Endothelial cell of umbilical vein (primary cell): ENCODE measurements around the gene RTN4. TPM values are rescaled to one million over a fixed set of nuclear protein-coding genes. Genes with fewer than 3 reads are reported as not detected.

Experiments used
- BruUV-seq: library from RNA; stranded (reverse); fragments of 400-500 nt; replicated peaks from 2 replicates; lab custom pipeline; 2021; lab: Mats Ljungman, UMichigan
- CTCF ChIA-PET: fragments of 300-600, 350-600 bp; sonication (Branson Sonifier 250); formaldehyde crosslinking; loops from one replicate; lab custom pipeline; 2021; ENCODE audit warnings: antibody characterized with exemption, inconsistent platforms; lab: Charles Lee
- POLR2A ChIA-PET: fragments of 300-600, 350-600 bp; sonication (Branson Sonifier 250); formaldehyde crosslinking; loops from one replicate; lab custom pipeline; 2021; ENCODE audit warnings: antibody characterized with exemption, inconsistent platforms; lab: Charles Lee
- DNase-seq: peaks from one replicate; pipeline ENCODE4 v3.0.0-alpha.2; 2011; ENCODE audit warnings: low read depth, low spot score
- FAIRE-seq: peaks from 2 replicates; lab custom pipeline; 2011; peaks lifted over from hg19 to GRCh38; lab: Jason Lieb, UNC
- H2AFZ ChIP-seq: 2 replicates; pipeline ENCODE4 v1.6.0; 2012; ENCODE audit warnings: low read depth, low read length, control low read depth, inconsistent platforms
- H3K27ac ChIP-seq: 2 replicates; pipeline ENCODE4 v1.5.1; 2011; ENCODE audit warnings: low read depth, mild to moderate bottlenecking, control low read depth, low read length, moderate library complexity; ENCODE audit not compliant: insufficient read depth
- H3K27me3 ChIP-seq, 2 experiments: 2 replicates each; pipeline versions ENCODE4 v1.6.0 to v1.6.1; 2011; ENCODE audit warnings: low read length in 2 of 2, mixed read lengths in 1 of 2; ENCODE audit not compliant: control insufficient read depth in 2 of 2, insufficient read depth in 2 of 2
- H3K36me3 ChIP-seq, 2 experiments: 2 replicates in 1 of 2; 3 replicates in 1 of 2; pipeline ENCODE4 v1.5.1; 2011; ENCODE audit warnings: low read length in 2 of 2, mild to moderate bottlenecking in 1 of 2, moderate library complexity in 1 of 2; ENCODE audit not compliant: control insufficient read depth in 2 of 2, insufficient read depth in 2 of 2; ENCODE audit errors: extremely low read depth in 1 of 2
- H3K4me1 ChIP-seq: 3 replicates; pipeline ENCODE4 v1.5.1; 2011; ENCODE audit warnings: mild to moderate bottlenecking, low read length; ENCODE audit not compliant: control insufficient read depth, insufficient read depth; ENCODE audit errors: extremely low read depth
- H3K4me2 ChIP-seq: 2 replicates; pipeline ENCODE4 v1.6.1; 2011; ENCODE audit warnings: low read length, control low read depth, mixed read lengths; ENCODE audit not compliant: insufficient read depth
- H3K4me3 ChIP-seq, 3 experiments: fragments of 200-600 bp in 1 of 3; sonication (generic), shearing (Covaris generic) in 1 of 3; replicated peaks in 1 of 3; 2 replicates each; pipeline ENCODE4 v1.5.1; 2011 to 2016; ENCODE audit warnings: control low read depth in 3 of 3, low read length in 3 of 3, mild to moderate bottlenecking in 2 of 3, inconsistent platforms in 1 of 3, low read depth in 1 of 3, moderate library complexity in 1 of 3; ENCODE audit not compliant: insufficient read depth in 1 of 3
- H3K79me2 ChIP-seq: 2 replicates; pipeline ENCODE4 v1.6.0; 2012; ENCODE audit warnings: low read length, inconsistent platforms; ENCODE audit not compliant: control insufficient read depth, insufficient read depth
- H3K9ac ChIP-seq: replicated peaks from 2 replicates; pipeline ENCODE3; 2011; ENCODE audit warnings: low read length, control low read depth; ENCODE audit not compliant: insufficient read depth; ENCODE audit errors: extremely low read depth
- H3K9me1 ChIP-seq: replicated peaks from 3 replicates; pipeline ENCODE4 v1.6.0; 2011; ENCODE audit warnings: mild to moderate bottlenecking, low read length; ENCODE audit not compliant: control insufficient read depth, insufficient read depth; ENCODE audit errors: extremely low read depth
- H3K9me3 ChIP-seq: replicated peaks from 2 replicates; pipeline ENCODE4 v1.5.1; 2012; ENCODE audit warnings: low read length, inconsistent platforms; ENCODE audit not compliant: control insufficient read depth, insufficient read depth
- H4K20me1 ChIP-seq: replicated peaks from 2 replicates; pipeline ENCODE3; 2011; ENCODE audit warnings: mild to moderate bottlenecking, low read length; ENCODE audit not compliant: control insufficient read depth, insufficient read depth; ENCODE audit errors: extremely low read depth
- EZH2 ChIP-seq: IDR thresholded peaks from 2 replicates; pipeline ENCODE4 v1.6.1; 2012; ENCODE audit warnings: borderline replicate concordance, low read depth, mild to moderate bottlenecking, moderate library complexity, low read length, inconsistent platforms; ENCODE audit not compliant: severe bottlenecking
- FOS ChIP-seq: IDR thresholded peaks from 2 replicates; pipeline ENCODE4 v1.6.1; 2011; ENCODE audit warnings: mild to moderate bottlenecking, low read length, moderate library complexity, borderline replicate concordance; ENCODE audit not compliant: insufficient read depth
- GATA2 ChIP-seq: IDR thresholded peaks from 2 replicates; pipeline ENCODE4 v1.7.0; 2011; ENCODE audit warnings: low read depth, mild to moderate bottlenecking, moderate library complexity, mixed read lengths, low read length; ENCODE audit not compliant: insufficient read length, insufficient read depth
- JUN ChIP-seq: IDR thresholded peaks from 2 replicates; pipeline ENCODE4 v1.6.1; 2011; ENCODE audit warnings: borderline replicate concordance, low read depth; ENCODE audit not compliant: insufficient read length, insufficient read depth
- MYC ChIP-seq: IDR thresholded peaks from one replicate; pipeline ENCODE4 v1.6.1; 2011; ENCODE audit warnings: mild to moderate bottlenecking, low read depth, low read length
- POLR2A ChIP-seq: IDR thresholded peaks from 2 replicates; pipeline ENCODE4 v1.6.1; 2012; ENCODE audit warnings: low read depth, mild to moderate bottlenecking, control low read depth, low read length
- POLR2AphosphoS5 ChIP-seq: IDR thresholded peaks from 2 replicates; pipeline ENCODE4 v1.6.1; 2012; ENCODE audit warnings: low read depth, mild to moderate bottlenecking, control low read depth, low read length, moderate library complexity; ENCODE audit not compliant: insufficient read depth
- dilution Hi-C: fragments of 300-500 bp; cut with MboI; formaldehyde crosslinking; loops from one replicate; pipeline ENCODE4 v1.15.0; 2019; ENCODE audit warnings: low sequenced_read_pairs; ENCODE audit not compliant: extremely low pct_ligation_motif_present
- intact Hi-C: fragments of 100-400 bp; cut with micrococcal nuclease; formaldehyde crosslinking; loops from one replicate; pipeline ENCODE4 v1.10.0; 2022
- polyA plus RNA-seq, 4 experiments: library from polyadenylated mRNA; depleted of rRNA in 3 of 4; stranded (reverse) in 3 of 4; unstranded in 1 of 4; fragments of >200 nt; gene quantifications; 2 replicates each; pipeline versions ENCODE4 v1.2.1 to v1.2.3, GENCODE V29; 2011 to 2012; ENCODE audit warnings: missing spikeins in 1 of 4
- total RNA-seq: library from RNA; stranded (reverse); gene quantifications from 2 replicates; pipeline ENCODE4 v1.2.3, GENCODE V29; 2021
- TF ChIP-seq, protein P1 (sequence below), 2 donors: IDR thresholded peaks; 1 replicate in 1 of 2; 2 replicates in 1 of 2; pipeline ENCODE4 v1.5.1; 2011; ENCODE audit warnings: low read length in 2 of 2, mild to moderate bottlenecking in 2 of 2, moderate library complexity in 2 of 2, control low read depth in 1 of 2, inconsistent platforms in 1 of 2, low read depth in 1 of 2; ENCODE audit not compliant: insufficient read depth in 1 of 2; ENCODE audit errors: extremely low read depth in 1 of 2
- TF ChIP-seq, protein P2 (sequence below): IDR thresholded peaks from 2 replicates; pipeline ENCODE4 v1.6.1; 2011; ENCODE audit not compliant: insufficient read depth, insufficient read length

The RTN4 gene
- total and polyA plus RNA-seq, 2 donors (not counting 3 experiments of a cell fraction or from before 2014, with no cell fraction given), result 253 to 486 TPM

DNA sequence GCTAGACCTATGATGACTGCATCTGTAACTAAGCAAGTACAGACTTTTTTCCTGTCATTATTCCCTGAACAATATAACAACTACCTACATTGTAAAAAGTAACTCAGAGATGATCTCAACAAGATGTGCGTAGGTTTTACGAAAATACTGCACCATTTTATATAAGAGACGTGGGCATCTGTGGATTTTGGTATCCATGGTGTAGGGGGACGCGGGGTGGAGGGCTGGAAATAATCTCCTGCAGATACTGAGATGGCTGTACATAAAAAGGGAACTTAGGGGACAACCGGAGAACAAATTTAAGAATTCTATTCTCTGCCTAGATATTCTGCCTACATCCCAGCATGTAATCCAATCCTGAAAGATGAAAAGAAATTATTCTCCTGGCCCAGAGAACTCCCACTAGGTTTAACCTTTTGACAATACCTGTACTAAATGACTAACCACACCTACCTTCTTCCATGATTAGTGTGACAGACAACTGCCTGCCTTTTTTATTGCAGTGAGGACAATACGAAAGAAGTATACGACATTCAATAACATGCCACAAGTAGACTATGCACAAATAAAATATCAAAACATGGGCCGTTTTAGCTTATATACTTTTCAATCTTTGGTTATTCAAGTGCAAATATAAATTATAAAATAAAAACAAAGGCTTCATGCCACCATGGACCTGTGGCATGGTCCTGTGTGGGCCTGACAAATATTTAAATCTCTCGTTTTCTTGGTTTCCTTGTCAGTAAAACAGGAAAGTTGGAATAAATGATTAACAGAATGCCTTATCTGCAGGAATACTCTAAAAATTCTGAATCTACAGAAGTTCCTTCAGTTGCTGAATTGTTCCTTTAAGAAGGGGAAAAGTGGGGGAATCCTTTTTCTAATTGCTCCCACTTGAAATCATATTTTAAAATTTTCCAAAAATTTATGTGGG, 46.3 kb downstream of the RTN4 start:
- dilution Hi-C loops, result no loop called here
- DNase-seq, result no peak
- no TSS peak for BruUV-seq
- Histone ChIP-seq H3K79me2 (peaks cover 100% of the 10 kb centered on the region), H3K27me3 (no peaks in the 10 kb centered on the region), H3K9me3 (no peaks in the 10 kb centered on the region), H3K36me3 (no peaks in the 10 kb centered on the region), H3K9ac (no peak overlapping the region), H3K4me2 (no peak overlapping the region), H3K27ac (no peak overlapping the region), H2AFZ (no peak overlapping the region), H3K4me3 (no peak overlapping the region), H3K9me1 (peaks cover 4% of the 10 kb centered on the region), H4K20me1 (peaks cover 56% of the 10 kb centered on the region), H3K4me1 (peaks cover 11% of the 10 kb centered on the region)
- TF ChIP-seq, protein P1, sequence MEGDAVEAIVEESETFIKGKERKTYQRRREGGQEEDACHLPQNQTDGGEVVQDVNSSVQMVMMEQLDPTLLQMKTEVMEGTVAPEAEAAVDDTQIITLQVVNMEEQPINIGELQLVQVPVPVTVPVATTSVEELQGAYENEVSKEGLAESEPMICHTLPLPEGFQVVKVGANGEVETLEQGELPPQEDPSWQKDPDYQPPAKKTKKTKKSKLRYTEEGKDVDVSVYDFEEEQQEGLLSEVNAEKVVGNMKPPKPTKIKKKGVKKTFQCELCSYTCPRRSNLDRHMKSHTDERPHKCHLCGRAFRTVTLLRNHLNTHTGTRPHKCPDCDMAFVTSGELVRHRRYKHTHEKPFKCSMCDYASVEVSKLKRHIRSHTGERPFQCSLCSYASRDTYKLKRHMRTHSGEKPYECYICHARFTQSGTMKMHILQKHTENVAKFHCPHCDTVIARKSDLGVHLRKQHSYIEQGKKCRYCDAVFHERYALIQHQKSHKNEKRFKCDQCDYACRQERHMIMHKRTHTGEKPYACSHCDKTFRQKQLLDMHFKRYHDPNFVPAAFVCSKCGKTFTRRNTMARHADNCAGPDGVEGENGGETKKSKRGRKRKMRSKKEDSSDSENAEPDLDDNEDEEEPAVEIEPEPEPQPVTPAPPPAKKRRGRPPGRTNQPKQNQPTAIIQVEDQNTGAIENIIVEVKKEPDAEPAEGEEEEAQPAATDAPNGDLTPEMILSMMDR (IDR thresholded peaks at IDR 0.05; ENCODE audit: extremely low read depth in 1 of 2, insufficient read depth in 1 of 2, low read depth in 1 of 2, low read length in 2 of 2), result no peak
- TF ChIP-seq, protein P2, sequence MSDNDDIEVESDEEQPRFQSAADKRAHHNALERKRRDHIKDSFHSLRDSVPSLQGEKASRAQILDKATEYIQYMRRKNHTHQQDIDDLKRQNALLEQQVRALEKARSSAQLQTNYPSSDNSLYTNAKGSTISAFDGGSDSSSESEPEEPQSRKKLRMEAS, result no peak
- TF ChIP-seq EZH2, result no peak
- TF ChIP-seq FOS, result no peak
- TF ChIP-seq POLR2A, result no peak
- no peak for TF ChIP-seq GATA2
- no peak for TF ChIP-seq JUN
- no peak for TF ChIP-seq MYC
- no peak for TF ChIP-seq POLR2AphosphoS5
- intact Hi-C loops, result no loop called here
- ChIA-PET CTCF (interaction anchor here (1.2 to 2.1 kb wide), 4 partner anchors 11 to 172 kb away, joined by 4 to 11 read pairs (median 4); no protein-coding TSS in a partner anchor), POLR2A (no interaction called here)
- no peak for FAIRE-seq
